ENCODE measurements around the gene SEPTIN14.
"Not testable (repeated sequence)": the region's sequence is repeated elsewhere in the genome, so short reads cannot be mapped to it uniquely, and the experiment has no call there.

The SEPTIN14 gene

GRCh38 chr7:55787796-55788195, 74.8 kb downstream of the SEPTIN14 start:
- TF ChIP-seq, protein P1, sequence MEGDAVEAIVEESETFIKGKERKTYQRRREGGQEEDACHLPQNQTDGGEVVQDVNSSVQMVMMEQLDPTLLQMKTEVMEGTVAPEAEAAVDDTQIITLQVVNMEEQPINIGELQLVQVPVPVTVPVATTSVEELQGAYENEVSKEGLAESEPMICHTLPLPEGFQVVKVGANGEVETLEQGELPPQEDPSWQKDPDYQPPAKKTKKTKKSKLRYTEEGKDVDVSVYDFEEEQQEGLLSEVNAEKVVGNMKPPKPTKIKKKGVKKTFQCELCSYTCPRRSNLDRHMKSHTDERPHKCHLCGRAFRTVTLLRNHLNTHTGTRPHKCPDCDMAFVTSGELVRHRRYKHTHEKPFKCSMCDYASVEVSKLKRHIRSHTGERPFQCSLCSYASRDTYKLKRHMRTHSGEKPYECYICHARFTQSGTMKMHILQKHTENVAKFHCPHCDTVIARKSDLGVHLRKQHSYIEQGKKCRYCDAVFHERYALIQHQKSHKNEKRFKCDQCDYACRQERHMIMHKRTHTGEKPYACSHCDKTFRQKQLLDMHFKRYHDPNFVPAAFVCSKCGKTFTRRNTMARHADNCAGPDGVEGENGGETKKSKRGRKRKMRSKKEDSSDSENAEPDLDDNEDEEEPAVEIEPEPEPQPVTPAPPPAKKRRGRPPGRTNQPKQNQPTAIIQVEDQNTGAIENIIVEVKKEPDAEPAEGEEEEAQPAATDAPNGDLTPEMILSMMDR (IDR thresholded peaks at IDR 0.05), result no peak
- Mint-ChIP-seq H3K27me3 (ENCODE audit: low read depth, poor library complexity) (no peaks in the 10 kb centered on the region), H3K36me3 (ENCODE audit: low read depth) (no peaks in the 10 kb centered on the region), H3K9me3 (peaks cover 52% of the 10 kb centered on the region), H3K4me1 (no peaks in the 10 kb centered on the region), H3K4me3 (no peak overlapping the region), H3K27ac (no peak overlapping the region)
- no peak for DNase-seq

- no peak for DNase-seq
- Mint-ChIP-seq H3K27ac (no peak overlapping the region), H3K4me1 (no peaks in the 10 kb centered on the region), H3K36me3 (ENCODE audit: low read depth) (no peaks in the 10 kb centered on the region), H3K9me3 (peaks cover 56% of the 10 kb centered on the region), H3K27me3 (ENCODE audit: low read depth, poor library complexity) (peaks cover 4% of the 10 kb centered on the region), H3K4me3 (no peak overlapping the region)
- TF ChIP-seq, protein P1 (IDR thresholded peaks at IDR 0.05), result no peak
These were observed 75.7 kb downstream of the SEPTIN14 start for GRCh38 chr7:55786901-55787300.

DNA sequence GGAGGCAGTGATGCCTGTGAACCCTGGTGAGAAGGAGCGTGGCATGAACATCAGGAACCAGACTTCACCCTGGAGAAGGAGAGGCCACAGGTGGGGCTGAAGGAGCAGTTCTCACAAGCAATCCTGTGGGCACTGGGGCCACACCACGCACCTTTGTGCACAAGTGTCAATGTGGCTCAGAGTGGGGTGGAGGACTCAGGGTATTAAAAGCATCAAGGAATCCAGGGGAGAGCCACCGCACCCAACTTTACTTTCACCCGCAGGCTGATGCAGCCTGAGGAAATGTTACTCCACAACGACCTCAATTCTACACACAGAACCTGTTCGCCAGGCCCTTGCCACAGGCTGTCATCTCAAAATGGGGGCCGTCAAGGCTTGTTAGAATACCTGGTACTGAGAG, 77.1 kb downstream of the SEPTIN14 start:
- not testable (repeated sequence) for H3K27ac Mint-ChIP-seq, H3K4me1 Mint-ChIP-seq, DNase-seq

DNA sequence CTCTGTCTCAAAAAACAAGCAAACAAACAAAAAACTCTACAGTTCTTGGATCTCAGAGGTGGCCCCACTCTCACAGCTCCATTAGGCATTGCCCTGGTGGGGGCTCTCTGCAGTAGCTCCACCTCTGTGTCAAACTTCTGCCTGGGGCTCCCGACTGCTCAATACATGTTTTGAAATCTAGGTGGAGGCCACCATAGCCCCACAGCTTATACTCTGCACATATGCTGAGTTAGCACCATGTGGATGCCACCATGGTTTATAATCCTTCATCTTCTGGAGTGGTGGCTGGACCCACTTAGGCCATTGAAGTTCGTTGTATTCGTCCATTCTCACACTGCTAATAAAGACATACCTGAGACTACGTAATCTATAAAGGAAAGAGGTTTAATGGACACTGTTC, 78.4 kb downstream of the SEPTIN14 start:
- H3K4me3 Mint-ChIP-seq, result no peak overlapping the region
- TF ChIP-seq, protein P1 (IDR thresholded peaks at IDR 0.05), result no peak
- H3K9me3 Mint-ChIP-seq, result peaks cover 63% of the 10 kb centered on the region
- no peak overlapping the region for H3K27ac Mint-ChIP-seq
- DNase-seq, result no peak
- H3K4me1 Mint-ChIP-seq, result no peaks in the 10 kb centered on the region
- no peaks in the 10 kb centered on the region for H3K36me3 Mint-ChIP-seq (ENCODE audit: low read depth)
- peaks cover 4% of the 10 kb centered on the region for H3K27me3 Mint-ChIP-seq (ENCODE audit: low read depth, poor library complexity)

More for the DNA sequence above, 77.1 kb downstream of the SEPTIN14 start:
- H3K9me3 Mint-ChIP-seq, result peaks cover 58% of the 10 kb centered on the region
- not testable (repeated sequence) for H3K27me3 Mint-ChIP-seq (ENCODE audit: low read depth, poor library complexity); H3K4me3 Mint-ChIP-seq; H3K36me3 Mint-ChIP-seq (ENCODE audit: low read depth)

- Mint-ChIP-seq H3K27ac (no peak overlapping the region), H3K36me3 (ENCODE audit: low read depth) (no peaks in the 10 kb centered on the region), H3K4me1 (no peaks in the 10 kb centered on the region), H3K9me3 (peaks cover 75% of the 10 kb centered on the region), H3K27me3 (ENCODE audit: low read depth, poor library complexity) (peaks cover 4% of the 10 kb centered on the region), H3K4me3 (no peak overlapping the region)
- DNase-seq, result no peak
- TF ChIP-seq, protein P1 (IDR thresholded peaks at IDR 0.05), result no peak
These were observed 83.9 kb downstream of the SEPTIN14 start for GRCh38 chr7:55778631-55779030.

DNA sequence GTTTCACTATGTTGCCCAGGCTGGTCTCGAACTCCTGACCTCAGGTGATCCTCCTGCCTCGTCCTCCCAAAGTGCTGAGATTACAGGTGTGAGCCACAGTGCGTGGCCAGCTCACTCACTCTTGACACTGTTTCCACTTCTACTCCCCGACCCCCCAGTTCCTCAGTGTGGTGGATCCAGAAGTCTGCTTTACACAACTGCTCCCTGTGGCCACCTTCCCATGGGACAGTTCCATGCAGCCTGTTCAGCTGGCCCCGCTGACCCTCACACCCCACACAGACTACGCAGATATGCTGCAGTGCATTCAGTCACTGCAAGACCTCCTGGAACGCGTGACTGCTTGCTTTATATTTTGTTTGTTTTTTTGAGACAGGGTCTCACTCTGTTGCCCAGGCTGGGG, 86.4 kb downstream of the SEPTIN14 start:
- TF ChIP-seq, protein P1 (IDR thresholded peaks at IDR 0.05), result no peak
- H3K36me3 Mint-ChIP-seq (ENCODE audit: low read depth), result no peaks in the 10 kb centered on the region
- no peaks in the 10 kb centered on the region for H3K4me1 Mint-ChIP-seq
- no peak overlapping the region for H3K27ac Mint-ChIP-seq
- H3K27me3 Mint-ChIP-seq (ENCODE audit: low read depth, poor library complexity), result peaks cover 4% of the 10 kb centered on the region
- DNase-seq, result no peak
- no peak overlapping the region for H3K4me3 Mint-ChIP-seq
- H3K9me3 Mint-ChIP-seq, result peaks cover 69% of the 10 kb centered on the region
